Measurements from ENCODE around the gene OTUB2.
"Not testable (repeated sequence)": the region's sequence is repeated elsewhere in the genome, so short reads cannot be mapped to it uniquely, and the experiment has no call there.

Gene OTUB2

DNA sequence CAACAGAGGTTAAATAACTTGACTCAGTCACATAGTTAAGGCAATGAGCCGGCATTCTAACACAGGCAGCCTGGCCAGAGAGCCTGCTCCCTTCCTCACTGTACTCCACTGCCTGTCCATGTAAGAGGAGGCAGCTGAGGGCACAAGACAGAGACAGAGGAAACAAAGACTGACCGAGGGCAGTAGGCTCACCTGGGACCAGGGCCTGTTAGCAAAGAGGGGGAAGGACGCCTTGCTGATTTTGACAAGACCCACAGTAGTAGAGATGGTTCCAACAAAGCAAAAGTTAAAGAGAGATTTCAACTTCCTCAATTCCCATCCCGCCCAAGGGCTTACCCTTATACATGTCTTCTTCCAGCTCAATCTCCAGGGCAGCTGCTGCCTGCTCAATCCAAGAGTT, 26.5 kb downstream of the OTUB2 start:
- peaks cover 93% of the 10 kb centered on the region for H3K36me3 ChIP-seq (ENCODE audit: control insufficient read depth, insufficient read depth, low read length)

DNA sequence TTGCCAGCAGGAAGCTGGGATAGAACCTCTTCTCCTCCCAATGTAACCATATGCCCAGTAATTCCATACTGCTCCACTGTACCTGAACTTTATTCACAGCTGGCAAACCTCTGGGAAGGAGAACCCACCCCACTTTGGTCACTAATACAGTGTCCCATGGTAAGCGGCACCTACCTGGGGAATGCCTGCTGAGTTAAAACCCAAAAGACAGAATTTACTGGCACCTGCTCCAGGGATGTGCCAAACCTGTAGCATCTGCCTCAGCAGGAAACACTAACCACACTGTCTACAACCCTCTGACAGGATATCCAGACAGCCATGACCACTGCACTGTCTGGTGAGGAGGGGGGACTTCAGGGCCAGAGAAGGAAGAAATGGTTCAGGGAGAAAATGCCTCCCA, 28.3 kb downstream of the OTUB2 start:
- Histone ChIP-seq H3K27ac (ENCODE audit: insufficient read depth, low read length, poor library complexity, severe bottlenecking) (no peak overlapping the region), H3K36me3 (ENCODE audit: control insufficient read depth, insufficient read depth, low read length) (peaks cover 93% of the 10 kb centered on the region), H3K9me3 (ENCODE audit: control insufficient read depth, low read length) (no peaks in the 10 kb centered on the region), H3K27me3 (replicated peaks; ENCODE audit: control insufficient read depth, insufficient read depth, low read length, poor library complexity, severe bottlenecking) (no peaks in the 10 kb centered on the region), H3K4me3 (ENCODE audit: insufficient read depth, low read depth, low read length, poor library complexity, severe bottlenecking) (no peak overlapping the region), H3K4me1 (ENCODE audit: control insufficient read depth, insufficient read depth, low read length, poor library complexity, severe bottlenecking) (peaks cover 10% of the 10 kb centered on the region)
- DNase-seq, result no peak

More for the DNA sequence above, 26.5 kb downstream of the OTUB2 start:
- no peaks in the 10 kb centered on the region for H3K27me3 ChIP-seq (replicated peaks; ENCODE audit: control insufficient read depth, insufficient read depth, low read length, poor library complexity, severe bottlenecking)
- no peak overlapping the region for H3K27ac ChIP-seq (ENCODE audit: insufficient read depth, low read length, poor library complexity, severe bottlenecking)
- H3K9me3 ChIP-seq (ENCODE audit: control insufficient read depth, low read length), result no peaks in the 10 kb centered on the region
- no peak overlapping the region for H3K4me3 ChIP-seq (ENCODE audit: insufficient read depth, low read depth, low read length, poor library complexity, severe bottlenecking)
- no peak for DNase-seq
- peaks cover 4% of the 10 kb centered on the region for H3K4me1 ChIP-seq (ENCODE audit: control insufficient read depth, insufficient read depth, low read length, poor library complexity, severe bottlenecking)

DNA sequence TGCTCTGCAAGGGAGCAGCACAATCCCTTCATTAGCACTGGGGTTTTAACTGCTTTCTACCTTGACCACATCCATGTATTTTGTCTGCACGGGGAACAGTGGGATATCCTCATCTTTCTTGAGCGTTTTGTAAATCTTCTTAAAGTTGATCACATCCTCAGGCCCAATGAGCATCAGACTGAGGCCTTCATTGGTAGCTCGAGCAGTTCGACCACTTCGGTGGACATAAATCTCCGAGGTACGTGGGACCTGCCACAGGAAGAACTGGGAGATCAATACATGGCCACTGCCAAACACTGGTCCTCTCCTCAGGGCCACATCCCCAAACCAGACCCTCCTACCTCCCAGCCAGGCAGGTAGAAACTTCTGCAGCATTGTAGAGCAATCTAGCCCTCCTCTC, 28.8 kb downstream of the OTUB2 start:
- Histone ChIP-seq H3K9me3 (ENCODE audit: control insufficient read depth, low read length) (no peaks in the 10 kb centered on the region), H3K4me1 (ENCODE audit: control insufficient read depth, insufficient read depth, low read length, poor library complexity, severe bottlenecking) (peaks cover 10% of the 10 kb centered on the region), H3K27me3 (replicated peaks; ENCODE audit: control insufficient read depth, insufficient read depth, low read length, poor library complexity, severe bottlenecking) (no peaks in the 10 kb centered on the region), H3K4me3 (ENCODE audit: insufficient read depth, low read depth, low read length, poor library complexity, severe bottlenecking) (no peak overlapping the region), H3K27ac (ENCODE audit: insufficient read depth, low read length, poor library complexity, severe bottlenecking) (no peak overlapping the region), H3K36me3 (ENCODE audit: control insufficient read depth, insufficient read depth, low read length) (peaks cover 93% of the 10 kb centered on the region)
- no peak for DNase-seq

DNA sequence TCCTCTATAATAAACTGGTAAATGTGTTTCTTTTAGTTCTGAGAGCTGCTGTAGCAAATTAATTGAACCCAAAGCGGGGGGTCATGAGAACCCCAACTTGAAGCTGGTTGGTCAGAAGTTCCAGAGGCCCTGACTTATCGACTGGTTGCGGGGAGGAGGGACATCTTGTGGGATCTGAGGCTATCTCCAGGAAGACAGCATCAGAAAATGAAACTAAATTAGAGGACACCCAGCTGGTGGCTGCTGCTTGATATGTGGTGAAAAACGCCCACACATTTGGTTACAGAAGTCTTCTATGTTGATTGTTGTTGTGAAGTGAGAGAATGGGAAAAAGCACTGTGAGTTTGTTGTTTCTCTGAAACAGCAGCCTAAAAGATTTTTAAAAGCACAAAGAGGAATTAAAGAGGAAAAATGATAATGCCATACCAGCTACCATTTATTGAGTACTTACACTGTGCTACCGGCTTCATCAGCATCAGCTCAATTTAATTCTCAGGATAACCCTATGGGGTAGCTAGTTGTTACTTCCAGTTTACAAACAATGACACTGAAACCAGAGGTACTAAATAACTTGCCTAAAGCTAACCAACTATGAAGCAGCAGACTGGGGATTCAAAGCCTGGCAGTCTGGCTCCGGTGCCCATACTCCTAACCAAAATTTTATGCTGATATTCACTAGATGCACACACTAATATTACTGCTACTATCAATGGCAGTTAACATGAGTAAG, 30.6 kb downstream of the OTUB2 start:
- Histone ChIP-seq H3K36me3 (ENCODE audit: control insufficient read depth, insufficient read depth, low read length) (peaks cover 93% of the 10 kb centered on the region), H3K4me3 (ENCODE audit: insufficient read depth, low read depth, low read length, poor library complexity, severe bottlenecking) (no peak overlapping the region), H3K9me3 (ENCODE audit: control insufficient read depth, low read length) (no peaks in the 10 kb centered on the region), H3K27ac (ENCODE audit: insufficient read depth, low read length, poor library complexity, severe bottlenecking) (no peak overlapping the region), H3K4me1 (ENCODE audit: control insufficient read depth, insufficient read depth, low read length, poor library complexity, severe bottlenecking) (peaks cover 10% of the 10 kb centered on the region), H3K27me3 (replicated peaks; ENCODE audit: control insufficient read depth, insufficient read depth, low read length, poor library complexity, severe bottlenecking) (no peaks in the 10 kb centered on the region)
- DNase-seq, result no peak

DNA sequence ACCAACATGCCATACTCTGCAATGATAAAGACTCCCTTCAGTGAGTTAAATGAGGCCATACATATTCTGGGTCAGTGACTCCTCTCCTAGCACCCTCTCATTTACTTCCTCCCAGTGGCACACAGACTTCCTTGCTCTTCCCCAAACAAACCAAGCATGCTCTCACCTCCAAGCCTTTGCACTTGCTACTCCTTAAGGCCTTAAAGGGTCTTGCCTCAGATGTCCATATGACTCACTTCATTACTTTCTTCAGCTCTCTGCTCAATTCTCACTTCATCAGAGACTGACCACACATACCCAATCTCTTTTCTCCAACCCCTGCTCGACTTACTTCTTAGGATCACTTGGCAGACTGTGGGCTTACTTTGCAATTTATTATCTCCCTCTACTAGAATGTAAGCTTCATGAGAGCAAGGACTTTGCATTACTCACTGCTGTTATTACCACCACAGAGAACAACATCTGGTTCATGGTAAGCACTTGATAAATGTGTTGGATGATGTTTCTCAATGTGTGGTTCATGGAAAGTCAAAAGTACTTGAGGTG, 32.1 kb downstream of the OTUB2 start:
- Histone ChIP-seq H3K36me3 (ENCODE audit: control insufficient read depth, insufficient read depth, low read length) (peaks cover 93% of the 10 kb centered on the region), H3K27me3 (replicated peaks; ENCODE audit: control insufficient read depth, insufficient read depth, low read length, poor library complexity, severe bottlenecking) (no peaks in the 10 kb centered on the region), H3K4me3 (ENCODE audit: insufficient read depth, low read depth, low read length, poor library complexity, severe bottlenecking) (no peak overlapping the region), H3K27ac (ENCODE audit: insufficient read depth, low read length, poor library complexity, severe bottlenecking) (no peak overlapping the region), H3K4me1 (ENCODE audit: control insufficient read depth, insufficient read depth, low read length, poor library complexity, severe bottlenecking) (peaks cover 10% of the 10 kb centered on the region), H3K9me3 (ENCODE audit: control insufficient read depth, low read length) (no peaks in the 10 kb centered on the region)
- DNase-seq, result no peak

DNA sequence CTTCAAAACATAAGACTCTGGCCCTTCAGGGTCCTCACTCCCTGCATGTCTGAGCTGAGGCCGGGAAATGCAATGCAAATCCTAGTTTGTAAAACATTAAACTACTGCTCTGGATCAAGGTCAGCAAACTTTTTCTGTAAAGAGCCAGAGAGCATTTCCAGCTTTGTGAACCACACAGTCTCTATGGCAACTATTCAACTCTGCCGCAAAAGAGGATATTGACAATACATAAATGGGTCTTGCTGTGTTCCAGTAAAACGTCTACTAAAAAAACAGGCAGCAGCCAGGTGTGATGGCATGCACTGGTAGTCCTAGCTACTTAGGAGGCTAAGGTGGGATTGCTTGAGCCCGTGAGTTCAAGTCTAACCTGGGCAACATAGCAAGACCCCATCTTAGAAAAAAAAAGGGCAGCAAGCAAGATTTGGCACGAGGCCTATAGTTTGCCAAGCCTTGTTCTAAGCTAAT, 32.6 kb downstream of the OTUB2 start:
- no peak overlapping the region for H3K4me3 ChIP-seq (ENCODE audit: insufficient read depth, low read depth, low read length, poor library complexity, severe bottlenecking)
- no peaks in the 10 kb centered on the region for H3K27me3 ChIP-seq (replicated peaks; ENCODE audit: control insufficient read depth, insufficient read depth, low read length, poor library complexity, severe bottlenecking)
- peaks cover 93% of the 10 kb centered on the region for H3K36me3 ChIP-seq (ENCODE audit: control insufficient read depth, insufficient read depth, low read length)
- H3K9me3 ChIP-seq (ENCODE audit: control insufficient read depth, low read length), result no peaks in the 10 kb centered on the region
- H3K4me1 ChIP-seq (ENCODE audit: control insufficient read depth, insufficient read depth, low read length, poor library complexity, severe bottlenecking), result peaks cover 10% of the 10 kb centered on the region
- DNase-seq, result no peak
- H3K27ac ChIP-seq (ENCODE audit: insufficient read depth, low read length, poor library complexity, severe bottlenecking), result no peak overlapping the region

DNA sequence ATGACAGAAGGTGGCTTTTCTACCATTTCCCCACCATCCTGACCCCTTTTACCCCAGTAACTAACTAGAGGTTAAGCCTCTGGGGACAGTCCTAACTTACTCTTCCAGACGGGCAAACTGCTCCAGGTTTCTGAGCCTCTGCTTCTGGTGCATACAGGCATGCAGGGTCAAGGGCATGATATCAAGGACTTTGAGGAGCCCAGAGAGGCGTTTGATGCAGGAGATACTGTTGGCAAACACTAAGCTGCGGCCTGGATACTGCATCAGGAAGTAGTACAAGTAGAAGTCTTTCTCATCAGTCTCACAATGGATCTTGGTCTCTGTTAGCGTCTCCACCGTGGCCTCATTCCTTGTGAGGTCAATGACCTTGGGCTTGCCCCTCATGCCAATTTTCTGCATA, 33.9 kb downstream of the OTUB2 start:
- Histone ChIP-seq H3K27ac (ENCODE audit: insufficient read depth, low read length, poor library complexity, severe bottlenecking) (no peak overlapping the region), H3K27me3 (replicated peaks; ENCODE audit: control insufficient read depth, insufficient read depth, low read length, poor library complexity, severe bottlenecking) (no peaks in the 10 kb centered on the region), H3K9me3 (ENCODE audit: control insufficient read depth, low read length) (no peaks in the 10 kb centered on the region), H3K4me1 (ENCODE audit: control insufficient read depth, insufficient read depth, low read length, poor library complexity, severe bottlenecking) (peaks cover 10% of the 10 kb centered on the region), H3K4me3 (ENCODE audit: insufficient read depth, low read depth, low read length, poor library complexity, severe bottlenecking) (no peak overlapping the region), H3K36me3 (ENCODE audit: control insufficient read depth, insufficient read depth, low read length) (peaks cover 80% of the 10 kb centered on the region)
- no peak for DNase-seq

DNA sequence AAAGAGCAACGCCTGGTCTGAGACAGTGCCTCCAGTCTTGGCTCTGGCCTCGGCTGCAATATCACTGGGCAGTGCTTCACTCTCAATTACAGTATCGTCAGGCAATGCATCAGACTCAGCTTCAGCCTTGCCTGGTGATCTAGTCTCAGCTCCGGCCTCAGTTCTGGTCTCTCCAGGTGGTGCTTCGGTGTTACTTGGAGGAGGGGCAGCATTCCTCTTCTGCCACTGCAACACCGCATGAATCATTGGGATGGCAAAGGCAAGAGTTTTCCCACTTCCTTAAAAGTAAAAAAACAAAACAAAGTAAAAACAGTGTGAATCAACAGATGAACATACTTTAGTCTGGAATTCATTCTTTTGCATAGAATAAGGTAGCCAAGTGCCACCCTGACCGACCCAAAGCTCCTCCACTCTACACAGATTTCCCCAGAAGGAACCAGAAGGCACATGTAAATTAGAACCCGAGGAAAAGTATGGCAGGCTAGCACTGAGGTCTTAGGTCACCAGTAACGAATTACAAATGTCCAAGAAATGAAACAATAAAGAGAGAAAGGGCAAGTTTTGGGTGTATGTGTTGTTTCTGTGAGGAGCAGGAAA, 36.3 kb downstream of the OTUB2 start:
- Histone ChIP-seq H3K9me3 (ENCODE audit: control insufficient read depth, low read length) (no peaks in the 10 kb centered on the region), H3K4me3 (ENCODE audit: insufficient read depth, low read depth, low read length, poor library complexity, severe bottlenecking) (no peak overlapping the region), H3K4me1 (ENCODE audit: control insufficient read depth, insufficient read depth, low read length, poor library complexity, severe bottlenecking) (peaks cover 17% of the 10 kb centered on the region), H3K27ac (ENCODE audit: insufficient read depth, low read length, poor library complexity, severe bottlenecking) (no peak overlapping the region), H3K27me3 (replicated peaks; ENCODE audit: control insufficient read depth, insufficient read depth, low read length, poor library complexity, severe bottlenecking) (no peaks in the 10 kb centered on the region), H3K36me3 (ENCODE audit: control insufficient read depth, insufficient read depth, low read length) (peaks cover 63% of the 10 kb centered on the region)
- no peak for DNase-seq

DNA sequence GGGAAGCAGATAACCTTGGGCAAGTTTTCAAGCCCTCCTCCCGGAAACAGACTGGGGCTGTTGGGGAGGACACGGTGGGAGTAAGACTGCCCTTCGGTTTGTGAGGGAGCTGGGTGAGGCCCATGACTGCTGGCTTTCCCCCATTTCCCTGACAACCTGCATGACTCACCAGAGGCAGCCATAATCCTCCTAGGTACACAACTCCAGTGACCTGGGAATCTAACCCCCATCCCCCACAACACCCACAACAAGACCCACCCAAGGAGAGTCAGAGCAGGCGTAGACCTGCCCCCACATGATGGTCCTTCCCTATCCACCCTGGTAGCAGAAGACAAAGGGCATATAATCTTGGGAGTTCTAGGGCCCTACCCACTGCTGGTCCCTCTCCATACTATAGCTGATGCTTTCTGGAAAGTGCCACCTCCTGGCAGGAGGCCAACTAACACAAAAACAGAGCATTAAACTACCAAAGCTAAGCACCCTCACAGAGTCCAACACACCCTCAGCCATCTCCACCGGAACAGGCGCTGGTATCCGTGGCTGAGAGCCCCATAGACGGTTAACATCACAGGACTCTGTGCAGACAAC, 40.0 kb downstream of the OTUB2 start:
- Histone ChIP-seq H3K36me3 (ENCODE audit: control insufficient read depth, insufficient read depth, low read length) (peaks cover 26% of the 10 kb centered on the region), H3K27ac (ENCODE audit: insufficient read depth, low read length, poor library complexity, severe bottlenecking) (no peak overlapping the region), H3K27me3 (replicated peaks; ENCODE audit: control insufficient read depth, insufficient read depth, low read length, poor library complexity, severe bottlenecking) (no peaks in the 10 kb centered on the region), H3K4me1 (ENCODE audit: control insufficient read depth, insufficient read depth, low read length, poor library complexity, severe bottlenecking) (peaks cover 14% of the 10 kb centered on the region), H3K4me3 (ENCODE audit: insufficient read depth, low read depth, low read length, poor library complexity, severe bottlenecking) (no peak overlapping the region), H3K9me3 (ENCODE audit: control insufficient read depth, low read length) (no peaks in the 10 kb centered on the region)
- no peak for DNase-seq

DNA sequence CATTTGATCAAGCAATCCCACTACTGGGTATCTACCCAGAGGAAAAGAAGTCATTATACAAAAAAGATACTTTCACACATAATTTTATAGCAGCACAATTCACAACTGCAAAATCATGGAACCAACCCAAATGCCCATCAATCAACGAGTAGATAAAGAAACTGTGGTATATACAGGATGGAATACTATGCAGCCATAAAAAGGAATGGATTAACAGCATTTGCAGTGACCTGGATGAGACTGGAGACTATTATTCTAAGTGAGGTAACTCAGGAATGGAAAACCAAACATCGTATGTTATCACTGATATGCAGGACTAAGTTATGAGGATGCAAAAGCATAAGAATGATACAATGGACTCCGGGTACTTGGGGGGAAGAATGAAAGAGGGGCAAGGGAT, 45.9 kb downstream of the OTUB2 start:
- H3K36me3 ChIP-seq (ENCODE audit: control insufficient read depth, insufficient read depth, low read length); H3K27me3 ChIP-seq (replicated peaks; ENCODE audit: control insufficient read depth, insufficient read depth, low read length, poor library complexity, severe bottlenecking); H3K27ac ChIP-seq (ENCODE audit: insufficient read depth, low read length, poor library complexity, severe bottlenecking); DNase-seq; H3K9me3 ChIP-seq (ENCODE audit: control insufficient read depth, low read length); H3K4me3 ChIP-seq (ENCODE audit: insufficient read depth, low read depth, low read length, poor library complexity, severe bottlenecking): not testable (repeated sequence)
- H3K4me1 ChIP-seq (ENCODE audit: control insufficient read depth, insufficient read depth, low read length, poor library complexity, severe bottlenecking), result peaks cover 10% of the 10 kb centered on the region

Measured in effector memory CD4-positive, alpha-beta T cell (primary cell).